ENCODE measurements around the gene LCE5A.
"Not testable (repeated sequence)": the region's sequence is repeated elsewhere in the genome, so short reads cannot be mapped to it uniquely, and the experiment has no call there.

GRCh38 chr1:152491537-152491936, 19.1 kb upstream of the LCE5A start:
- not testable (repeated sequence) for TF ChIP-seq POLR2A (IDR thresholded peaks at IDR 0.05; ENCODE audit: borderline replicate concordance, extremely low read depth, insufficient read depth, insufficient read length); POLR2AphosphoS5 (IDR thresholded peaks at IDR 0.05; ENCODE audit: low read depth, low read length); JUND (IDR thresholded peaks at IDR 0.05); ZNF274 (IDR thresholded peaks at IDR 0.05; ENCODE audit: low read depth, low read length)
- TF ChIP-seq CTCF (IDR thresholded peaks at IDR 0.05 in 2 of 3, conservative IDR thresholded peaks at IDR 0.05 in 1 of 3; ENCODE audit: borderline replicate concordance in 1 of 3, insufficient read depth in 1 of 3, low read depth in 2 of 3, low read length in 2 of 3) = peak in 2 of 3 experiments; percentile 34 to 45; a peak in 4 of 6 replicates
